GM19452 (cell line): Measurements from ENCODE around the gene TNIK.

Experiments
- ATAC-seq: cut with Tn5 transposase; IDR thresholded peaks from one replicate; pipeline ENCODE4 v1.9.1; 2021; ENCODE audit not compliant: unreplicated experiment

TNIK gene

GRCh38 chr3:171459942-171460724, at the start of gene TNIK:
Gene TNIK (minus strand): TSS chr3:171460405. CDS start chr3:171460063, 342 bp downstream.
- ATAC-seq, result peak; percentile 77

GRCh38 chr3:171508676-171509075, 48.5 kb upstream of the TNIK start:
- no peak for ATAC-seq

- ATAC-seq, result no peak
These were observed 48.0 kb upstream of the TNIK start for GRCh38 chr3:171508206-171508605.

GRCh38 chr3:171506743-171507319, 46.6 kb upstream of the TNIK start:
- ATAC-seq, result no peak

- ATAC-seq, result no peak
These were observed 45.7 kb upstream of the TNIK start for GRCh38 chr3:171505822-171506333.

- no peak for ATAC-seq
These were observed 44.2 kb upstream of the TNIK start for GRCh38 chr3:171504376-171504775.

- no peak for ATAC-seq
These were observed 43.6 kb upstream of the TNIK start for GRCh38 chr3:171503817-171504216.

- no peak for ATAC-seq
These were observed 38.7 kb upstream of the TNIK start for GRCh38 chr3:171498921-171499320.

- no peak for ATAC-seq
These were observed 37.3 kb upstream of the TNIK start for GRCh38 chr3:171497468-171497867.

- no peak for ATAC-seq
These were observed 35.2 kb upstream of the TNIK start for GRCh38 chr3:171495413-171495812.

- no peak for ATAC-seq
These were observed 34.4 kb upstream of the TNIK start for GRCh38 chr3:171494457-171495109.

- no peak for ATAC-seq
These were observed 31.2 kb upstream of the TNIK start for GRCh38 chr3:171491361-171491760.

- ATAC-seq, result no peak
These were observed 30.7 kb upstream of the TNIK start for GRCh38 chr3:171490901-171491300.

GRCh38 chr3:171489348-171489747, 29.1 kb upstream of the TNIK start:
- no peak for ATAC-seq

- no peak for ATAC-seq
These were observed 28.3 kb upstream of the TNIK start for GRCh38 chr3:171488479-171488878.

- no peak for ATAC-seq
These were observed 27.2 kb upstream of the TNIK start for GRCh38 chr3:171487382-171487781.

GRCh38 chr3:171485338-171485737, 25.1 kb upstream of the TNIK start:
- no peak for ATAC-seq

- no peak for ATAC-seq
These were observed 20.8 kb upstream of the TNIK start for GRCh38 chr3:171481011-171481410.

GRCh38 chr3:171480526-171480925, 20.3 kb upstream of the TNIK start:
- peak; percentile 79 for ATAC-seq

- ATAC-seq, result no peak
These were observed 16.4 kb upstream of the TNIK start for GRCh38 chr3:171476532-171477102.

GRCh38 chr3:171472552-171472951, 12.3 kb upstream of the TNIK start:
- ATAC-seq, result no peak
